Measurements from ENCODE around the gene MS4A10. TPM values are rescaled to one million over a fixed set of nuclear protein-coding genes. Genes with fewer than 3 reads are reported as not detected.

The MS4A10 gene
- total RNA-seq: not detected
- long read RNA-seq: 0 reads

- Histone ChIP-seq H3K4me1 (no peaks in the 10 kb centered on the region), H3K27me3 (no peaks in the 10 kb centered on the region), H3K27ac (no peak within 1 kb of the TSS), H3K36me3 (no peaks in the 10 kb centered on the region), H3K4me3 (no peak within 1 kb of the TSS), H3K9me3 (no peaks in the 10 kb centered on the region)
- 51% methylated on average over 5 of the region's 9 CpGs for WGBS (ENCODE audit: insufficient coverage, low coverage, low lambda C conversion rate, missing lambda C conversion rate)
- DNase-seq (no peak), ATAC-seq (peak in 2 of 4 donors; percentile 23 to 30)
- TF ChIP-seq CTCF (IDR thresholded peaks at IDR 0.05) (no peak), POLR2A (IDR thresholded peaks at IDR 0.05) (no peak)
- intact Hi-C loops (cut with DNase I): no loop called here
These were observed at the start of gene MS4A10 for GRCh38 chr11:60785136-60785535. MS4A10 (plus strand) TSS chr11:60785333; CDS start chr11:60790336, 5,003 bp downstream.

GRCh38 chr11:60739114-60739513, 46.0 kb upstream of the MS4A10 start:
- 61% methylated on average over 4 of the region's 7 CpGs for WGBS (ENCODE audit: insufficient coverage, low coverage, low lambda C conversion rate, missing lambda C conversion rate)
- no peak for ATAC-seq

GRCh38 chr11:60740573-60740972, 44.6 kb upstream of the MS4A10 start:
- H3K27ac ChIP-seq: no peak overlapping the region
- DNase-seq (no peak), ATAC-seq (no peak)
- no peak overlapping the region for H3K4me3 ChIP-seq
- TF ChIP-seq CTCF (IDR thresholded peaks at IDR 0.05) (no peak), POLR2A (IDR thresholded peaks at IDR 0.05) (no peak)
- no peaks in the 10 kb centered on the region for H3K4me1 ChIP-seq
- intact Hi-C loops (cut with DNase I): no loop called here
- H3K36me3 ChIP-seq: no peaks in the 10 kb centered on the region
- no peaks in the 10 kb centered on the region for H3K9me3 ChIP-seq
- H3K27me3 ChIP-seq: no peaks in the 10 kb centered on the region

More at GRCh38 chr11:60739114-60739513, 46.0 kb upstream of the MS4A10 start:
- Histone ChIP-seq H3K4me3 (no peak overlapping the region), H3K36me3 (no peaks in the 10 kb centered on the region), H3K27me3 (no peaks in the 10 kb centered on the region), H3K9me3 (no peaks in the 10 kb centered on the region), H3K4me1 (no peaks in the 10 kb centered on the region), H3K27ac (no peak overlapping the region)
- intact Hi-C loops (cut with DNase I): no loop called here
- TF ChIP-seq CTCF (IDR thresholded peaks at IDR 0.05): no peak
- no peak for TF ChIP-seq POLR2A (IDR thresholded peaks at IDR 0.05)
- DNase-seq: no peak

- 74% methylated on average over 2 of the region's 3 CpGs for WGBS (ENCODE audit: insufficient coverage, low coverage, low lambda C conversion rate, missing lambda C conversion rate)
- intact Hi-C loops (cut with DNase I): no loop called here
These were observed 43.7 kb upstream of the MS4A10 start for GRCh38 chr11:60741421-60741820.

More at GRCh38 chr11:60741421-60741820, 43.7 kb upstream of the MS4A10 start:
- no peak overlapping the region for H3K4me3 ChIP-seq
- DNase-seq (no peak), ATAC-seq (no peak)
- no peak overlapping the region for H3K27ac ChIP-seq
- H3K9me3 ChIP-seq: no peaks in the 10 kb centered on the region
- no peak for TF ChIP-seq POLR2A (IDR thresholded peaks at IDR 0.05)
- TF ChIP-seq CTCF (IDR thresholded peaks at IDR 0.05): no peak
- no peaks in the 10 kb centered on the region for H3K36me3 ChIP-seq
- no peaks in the 10 kb centered on the region for H3K4me1 ChIP-seq
- H3K27me3 ChIP-seq: no peaks in the 10 kb centered on the region
